IMR-90 (cell line): ENCODE results near the gene CELA2A. TPM values are rescaled to one million over a fixed set of nuclear protein-coding genes. Genes with fewer than 3 reads are reported as not detected.

Experiments
- ATAC-seq: fragments of 200-7000 bp; cut with Tn5 transposase; 2 replicates; pipeline ENCODE4 v1.9.1; 2020; ENCODE audit warnings: low read depth, mild to moderate bottlenecking, moderate library complexity
- BruUV-seq: library from RNA; stranded (reverse); fragments of 400-500 nt; replicated peaks from 2 replicates; lab custom pipeline; 2021; lab: Mats Ljungman, UMichigan
- CTCF ChIA-PET: fragments of 300-600 bp; formaldehyde crosslinking; extraction: SDS; loops from one replicate; lab custom pipeline; 2021; ENCODE audit warnings: antibody characterized with exemption; lab: Yijun Ruan, JAX
- POLR2A ChIA-PET: fragments of 300-600 bp; sonication (Branson Sonifier 250); formaldehyde crosslinking; loops from one replicate; lab custom pipeline; 2022; ENCODE audit warnings: antibody characterized with exemption; ENCODE audit not compliant: unreplicated experiment; lab: Charles Lee
- DNase-seq: peaks from one replicate; pipeline ENCODE4 v3.0.0; 2013
- H2AFZ ChIP-seq: replicated peaks from 2 replicates; pipeline ENCODE3; 2013; ENCODE audit warnings: low read length, mild to moderate bottlenecking; ENCODE audit not compliant: poor library complexity
- H2AK5ac ChIP-seq: 2 replicates; pipeline ENCODE4 v1.6.1; 2013; ENCODE audit warnings: low read depth, low read length, inconsistent platforms
- H2AK9ac ChIP-seq: replicated peaks from 2 replicates; pipeline ENCODE3; 2013; ENCODE audit warnings: mild to moderate bottlenecking, low read depth, low read length, moderate library complexity; ENCODE audit not compliant: poor library complexity
- H2BK120ac ChIP-seq: 2 replicates; pipeline ENCODE4 v1.6.1; 2013; ENCODE audit warnings: low read depth, low read length, inconsistent platforms
- H2BK15ac ChIP-seq: 3 replicates; pipeline ENCODE4 v1.6.1; 2013; ENCODE audit warnings: low read depth, low read length, inconsistent platforms
- H2BK20ac ChIP-seq: 2 replicates; pipeline ENCODE4 v1.6.1; 2013; ENCODE audit warnings: low read depth, mild to moderate bottlenecking, inconsistent platforms, low read length, moderate library complexity
- H2BK5ac ChIP-seq: 2 replicates; pipeline ENCODE4 v1.6.1; 2013; ENCODE audit warnings: mild to moderate bottlenecking, low read depth, low read length, inconsistent platforms; ENCODE audit not compliant: poor library complexity, severe bottlenecking
- H3K14ac ChIP-seq: replicated peaks from 2 replicates; pipeline ENCODE4 v1.6.1; 2013; ENCODE audit warnings: low read depth, low read length, inconsistent platforms
- H3K18ac ChIP-seq: 2 replicates; pipeline ENCODE4 v1.6.1; 2013; ENCODE audit warnings: low read depth, low read length, control low read depth
- H3K23ac ChIP-seq: 2 replicates; pipeline ENCODE4 v1.6.1; 2013; ENCODE audit warnings: low read depth, low read length, inconsistent platforms
- H3K27ac ChIP-seq: 2 replicates; pipeline ENCODE4 v1.5.1; 2013; ENCODE audit warnings: mild to moderate bottlenecking, control low read depth, low read length; ENCODE audit not compliant: insufficient read depth
- H3K27me3 ChIP-seq: 2 replicates; pipeline ENCODE4 v1.6.1; 2013; ENCODE audit warnings: low read length; ENCODE audit not compliant: control insufficient read depth, insufficient read depth
- H3K36me3 ChIP-seq: 2 replicates; pipeline ENCODE4 v1.6.1; 2013; ENCODE audit warnings: low read length, mixed read lengths; ENCODE audit not compliant: control insufficient read depth, insufficient read depth
- H3K4ac ChIP-seq: 2 replicates; pipeline ENCODE4 v1.6.1; 2013; ENCODE audit warnings: low read depth, low read length, inconsistent platforms
- H3K4me1 ChIP-seq: 2 replicates; pipeline ENCODE4 v1.6.1; 2013; ENCODE audit warnings: low read length, mixed read lengths; ENCODE audit not compliant: control insufficient read depth, insufficient read depth
- H3K4me2 ChIP-seq: 2 replicates; pipeline ENCODE4 v1.6.1; 2013; ENCODE audit warnings: low read depth, mild to moderate bottlenecking, control low read depth, low read length, moderate library complexity
- H3K4me3 ChIP-seq: 2 replicates; pipeline ENCODE4 v1.5.1; 2013; ENCODE audit warnings: low read depth, mild to moderate bottlenecking, control low read depth, low read length, moderate library complexity; ENCODE audit not compliant: insufficient read depth
- H3K56ac ChIP-seq: 2 replicates; pipeline ENCODE4 v1.6.1; 2013; ENCODE audit warnings: low read length, inconsistent platforms; ENCODE audit not compliant: insufficient read depth; ENCODE audit errors: extremely low read depth
- H3K79me1 ChIP-seq, 2 experiments: 2 replicates each; pipeline ENCODE4 v1.6.1; 2013; ENCODE audit warnings: low read length in 2 of 2, inconsistent platforms in 1 of 2, low read depth in 1 of 2
- H3K9ac ChIP-seq: 2 replicates; pipeline ENCODE4 v1.6.1; 2013; ENCODE audit warnings: low read depth, low read length, control low read depth
- H3K9me1 ChIP-seq: 2 replicates; pipeline ENCODE4 v1.6.1; 2013; ENCODE audit warnings: low read length, inconsistent platforms; ENCODE audit not compliant: insufficient read depth
- H3K9me3 ChIP-seq: 2 replicates; pipeline ENCODE4 v1.6.1; 2013; ENCODE audit warnings: low read length; ENCODE audit not compliant: control insufficient read depth, insufficient read depth
- H4K20me1 ChIP-seq: 2 replicates; pipeline ENCODE4 v1.6.1; 2013; ENCODE audit warnings: low read length, inconsistent platforms; ENCODE audit not compliant: insufficient read depth
- H4K5ac ChIP-seq: 2 replicates; pipeline ENCODE4 v1.6.1; 2013; ENCODE audit warnings: mild to moderate bottlenecking, low read depth, low read length, control low read depth
- H4K8ac ChIP-seq, 2 experiments: 2 replicates each; pipeline ENCODE4 v1.6.1; 2013; ENCODE audit warnings: low read depth in 2 of 2, low read length in 2 of 2, control low read depth in 1 of 2, inconsistent platforms in 1 of 2
- H4K91ac ChIP-seq: 2 replicates; pipeline ENCODE4 v1.6.1; 2013; ENCODE audit warnings: low read depth, low read length, inconsistent platforms; ENCODE audit not compliant: insufficient read depth
- CEBPB ChIP-seq: IDR thresholded peaks from 2 replicates; pipeline ENCODE4 v1.6.1; 2012; ENCODE audit warnings: low read depth, low read length, improper control_type of control experiment
- MAFK ChIP-seq: IDR thresholded peaks from 2 replicates; pipeline ENCODE4 v1.6.1; 2012; ENCODE audit warnings: low read depth, low read length, improper control_type of control experiment
- MXI1 ChIP-seq: IDR thresholded peaks from 2 replicates; pipeline ENCODE4 v1.6.1; 2012; ENCODE audit warnings: low read depth, mild to moderate bottlenecking, low read length, moderate library complexity, borderline replicate concordance
- NFE2L2 ChIP-seq: fragments of 150-350 bp; IDR thresholded peaks from 2 replicates; pipeline ENCODE4 v1.6.1; 2016; ENCODE audit warnings: low read depth, mild to moderate bottlenecking, low read length
- SMC3 ChIP-seq: fragments of 150-350 bp; IDR thresholded peaks from 2 replicates; pipeline ENCODE4 v1.6.1; 2016; ENCODE audit warnings: low read depth, mild to moderate bottlenecking, antibody characterized with exemption, low read length, moderate library complexity
- WGBS, 2 experiments: methylation state at CpG; one replicate each; pipeline versions ENCODE4 v1.1.5 to v1.1.7; 2013; ENCODE audit warnings: missing lambda C conversion rate in 2 of 2; ENCODE audit not compliant: insufficient read length in 1 of 2; ENCODE audit errors: extremely low coverage in 2 of 2; 5-methylcytosine and 5-hydroxymethylcytosine counted together
- dilution Hi-C: fragments of 300-500 bp; cut with HindIII; formaldehyde crosslinking; loops from one replicate; pipeline ENCODE4 v1.14.3; 2018; ENCODE audit warnings: low sequenced_read_pairs; ENCODE audit not compliant: unreplicated experiment
- in situ Hi-C: fragments of 300-500 bp; cut with MboI; formaldehyde crosslinking; loops from 3 replicates; pipeline ENCODE4 v1.14.3; 2019; ENCODE audit warnings: low sequenced_read_pairs, inconsistent platforms, mixed read lengths
- intact Hi-C: fragments of 100-400 bp; cut with micrococcal nuclease; formaldehyde crosslinking; loops from 2 replicates; pipeline ENCODE4 v1.10.0; 2022
- polyA plus RNA-seq, 3 experiments: library from polyadenylated mRNA; depleted of rRNA; stranded (reverse); fragments of >200 nt; gene quantifications; 2 replicates each; pipeline ENCODE4 v1.2.3, GENCODE V29; 2012; ENCODE audit warnings: low replicate concordance in 1 of 3
- total RNA-seq: library from RNA; depleted of rRNA; stranded (reverse); fragments of >200 nt; gene quantifications from 2 replicates; pipeline ENCODE4 v1.2.3, GENCODE V29; 2012

Gene CELA2A
- total and polyA plus RNA-seq, 2 of the 4 experiments (the other 2 are of a cell fraction): not detected

- Histone ChIP-seq H2AK9ac (no peak overlapping the region), H2BK15ac (no peak overlapping the region), H3K56ac (no peak overlapping the region), H3K4me1 (peaks cover 12% of the 10 kb centered on the region), H2AFZ (no peak overlapping the region), H3K4me2 (no peak overlapping the region), H2AK5ac (no peak overlapping the region), H3K14ac (no peak overlapping the region), H3K4me3 (no peak overlapping the region), H3K18ac (no peak overlapping the region), H4K5ac (no peak overlapping the region), H3K36me3 (peaks cover 11% of the 10 kb centered on the region), H2BK5ac (no peak overlapping the region), H3K9me1 (peaks cover 12% of the 10 kb centered on the region), H4K91ac (no peak overlapping the region), H3K9ac (no peak overlapping the region), H3K27ac (no peak overlapping the region), H3K23ac (no peak overlapping the region), H4K20me1 (peaks cover 24% of the 10 kb centered on the region), H3K9me3 (no peaks in the 10 kb centered on the region), H4K8ac (no peak overlapping the region), H3K27me3 (no peaks in the 10 kb centered on the region), H3K79me1 (peaks cover 12 to 63% of the 10 kb centered on the region in 2 experiments; a peak in 3 of 4 replicates), H2BK120ac (no peak overlapping the region), H2BK20ac (no peak overlapping the region), H3K4ac (no peak overlapping the region)
- in situ Hi-C loops: loop anchor here (10.0 kb wide), 1 partner anchor 269 kb away; the partner anchor contains the start of gene TMEM51
- ChIA-PET CTCF (no interaction called here), POLR2A (no interaction called here)
- no peak for TF ChIP-seq SMC3
- no peak for TF ChIP-seq NFE2L2
- TF ChIP-seq CEBPB: no peak
- TF ChIP-seq MAFK: no peak
- TF ChIP-seq MXI1: no peak
- ATAC-seq (no peak), DNase-seq (no peak)
- BruUV-seq: no TSS peak
- dilution Hi-C loops: no loop called here
- no CpG with 5 or more reads among the region's 13 CpGs for WGBS, 2 experiments
- intact Hi-C loops: no loop called here
Measured at GRCh38 chr1:15424146-15424667, 32.3 kb upstream of the CELA2A start.
